Stimulated activated effector memory CD8-positive, alpha-beta T cell treated with anti-CD3 and anti-CD28 coated beads, Interleukin-12 subunit alpha, Interleukin-12 subunit beta, amount 100 ng/mL, for 72 hours (primary cell): ENCODE data around the gene RIMKLB.

ENCODE experiments used
- ATAC-seq: fragments of 150-1000 bp; cut with Tn5 transposase; 2 replicates; pipeline ENCODE4 v1.10.0; 2021
- DNase-seq, 2 donors: peaks; one replicate each; pipeline ENCODE4 v3.0.0; 2021 to 2022; ENCODE audit warnings: low spot score in 2 of 2
- H3K27ac Mint-ChIP-seq: one replicate; pipeline ENCODE4 v1.8.0; 2022; ENCODE audit warnings: mild to moderate bottlenecking, mixed read lengths
- H3K36me3 Mint-ChIP-seq: one replicate; pipeline ENCODE4 v1.8.0; 2022; ENCODE audit warnings: mild to moderate bottlenecking, mixed read lengths
- H3K4me1 Mint-ChIP-seq: one replicate; pipeline ENCODE4 v1.8.0; 2022; ENCODE audit warnings: mixed read lengths
- H3K4me3 Mint-ChIP-seq: one replicate; pipeline ENCODE4 v1.8.0; 2022; ENCODE audit warnings: mild to moderate bottlenecking, mixed read lengths
- H3K9me3 Mint-ChIP-seq: one replicate; pipeline ENCODE4 v1.8.0; 2022; ENCODE audit warnings: mixed read lengths

The RIMKLB gene, protein sequence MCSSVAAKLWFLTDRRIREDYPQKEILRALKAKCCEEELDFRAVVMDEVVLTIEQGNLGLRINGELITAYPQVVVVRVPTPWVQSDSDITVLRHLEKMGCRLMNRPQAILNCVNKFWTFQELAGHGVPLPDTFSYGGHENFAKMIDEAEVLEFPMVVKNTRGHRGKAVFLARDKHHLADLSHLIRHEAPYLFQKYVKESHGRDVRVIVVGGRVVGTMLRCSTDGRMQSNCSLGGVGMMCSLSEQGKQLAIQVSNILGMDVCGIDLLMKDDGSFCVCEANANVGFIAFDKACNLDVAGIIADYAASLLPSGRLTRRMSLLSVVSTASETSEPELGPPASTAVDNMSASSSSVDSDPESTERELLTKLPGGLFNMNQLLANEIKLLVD

DNA sequence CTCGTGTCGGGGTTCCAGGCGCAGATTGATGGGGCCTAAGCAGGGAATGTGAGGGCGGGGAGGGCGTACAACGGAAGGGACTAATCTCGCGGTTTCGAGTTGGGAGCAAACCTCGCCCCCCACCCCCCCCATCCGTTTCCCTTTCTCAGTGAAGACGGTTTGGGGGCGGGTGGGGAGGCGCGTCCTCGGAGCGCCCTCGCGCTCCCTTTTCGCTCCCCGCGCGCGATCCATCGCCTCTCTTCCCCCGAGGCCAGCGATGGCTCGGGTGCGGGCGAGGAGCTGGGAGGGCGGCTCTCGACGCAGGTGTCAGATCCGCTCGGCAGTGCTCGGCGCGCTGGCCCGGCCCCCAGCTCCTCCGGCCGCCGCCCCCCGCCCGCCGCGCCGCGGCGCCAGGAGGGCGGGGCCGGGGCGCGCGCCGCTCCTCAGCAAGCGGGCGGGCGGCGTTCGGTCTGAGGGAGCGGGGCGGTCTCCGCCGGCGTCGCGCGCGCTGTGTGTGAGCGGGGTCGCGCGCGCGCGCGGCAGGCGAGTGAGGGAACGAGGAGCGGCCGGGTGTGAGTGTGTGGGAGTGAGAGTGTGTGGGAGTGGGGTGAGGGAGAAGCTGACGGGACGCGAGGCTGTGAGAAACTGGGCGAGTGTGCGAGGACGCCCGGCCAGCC, at the start of gene RIMKLB:
TSS of gene RIMKLB (plus strand) at position 516 of the 656 bp plus-strand sequence. CDS start 15,876 bp downstream, outside the sequence.
- Mint-ChIP-seq H3K27ac (peak within 1 kb of the TSS; percentile 29), H3K4me1 (peaks cover 19% of the 10 kb centered on the region), H3K4me3 (peak within 1 kb of the TSS; percentile 81), H3K36me3 (peaks cover 6% of the 10 kb centered on the region), H3K9me3 (no peaks in the 10 kb centered on the region)
- peak; percentile 93 for ATAC-seq
- peak; percentile 48 to 75 for DNase-seq

GRCh38 chr12:8648576-8649205, 49.1 kb upstream of the RIMKLB start:
- H3K9me3 Mint-ChIP-seq = no peaks in the 10 kb centered on the region
- peak; percentile 59 to 91 for DNase-seq
- H3K4me1 Mint-ChIP-seq = peaks cover 52% of the 10 kb centered on the region
- H3K36me3 Mint-ChIP-seq = peaks cover 10% of the 10 kb centered on the region
- no peak overlapping the region for H3K27ac Mint-ChIP-seq
- H3K4me3 Mint-ChIP-seq = no peak overlapping the region
- peak; percentile 97 for ATAC-seq

GRCh38 chr12:8655421-8655820, 42.4 kb upstream of the RIMKLB start:
- H3K27ac Mint-ChIP-seq = no peak overlapping the region
- ATAC-seq (no peak), DNase-seq (no peak)
- H3K36me3 Mint-ChIP-seq = no peaks in the 10 kb centered on the region
- H3K4me1 Mint-ChIP-seq = no peaks in the 10 kb centered on the region
- no peak overlapping the region for H3K4me3 Mint-ChIP-seq
- no peaks in the 10 kb centered on the region for H3K9me3 Mint-ChIP-seq

DNA sequence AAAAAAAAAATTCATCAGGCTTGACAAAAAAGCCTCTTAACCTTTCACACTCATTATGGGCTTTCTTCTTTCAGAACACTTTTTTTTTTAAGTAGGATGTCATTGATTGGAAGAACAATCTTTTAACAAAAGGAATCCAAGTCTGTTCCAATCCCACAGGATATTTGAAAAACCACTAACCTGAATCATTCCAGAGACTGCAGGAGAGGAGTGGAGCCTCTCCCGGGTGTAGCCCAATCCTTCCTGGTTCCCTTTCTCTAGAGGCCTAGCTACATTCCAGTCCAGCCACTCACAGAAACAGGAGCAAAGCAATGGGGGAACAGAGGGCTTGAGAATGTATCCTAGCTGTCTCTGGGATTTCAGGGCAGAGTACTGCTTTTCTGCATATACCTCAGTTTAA, 39.4 kb upstream of the RIMKLB start:
- H3K27ac Mint-ChIP-seq = no peak overlapping the region
- H3K9me3 Mint-ChIP-seq = no peaks in the 10 kb centered on the region
- ATAC-seq = no peak
- no peak for DNase-seq
- H3K4me3 Mint-ChIP-seq = no peak overlapping the region
- no peaks in the 10 kb centered on the region for H3K4me1 Mint-ChIP-seq
- H3K36me3 Mint-ChIP-seq = no peaks in the 10 kb centered on the region

DNA sequence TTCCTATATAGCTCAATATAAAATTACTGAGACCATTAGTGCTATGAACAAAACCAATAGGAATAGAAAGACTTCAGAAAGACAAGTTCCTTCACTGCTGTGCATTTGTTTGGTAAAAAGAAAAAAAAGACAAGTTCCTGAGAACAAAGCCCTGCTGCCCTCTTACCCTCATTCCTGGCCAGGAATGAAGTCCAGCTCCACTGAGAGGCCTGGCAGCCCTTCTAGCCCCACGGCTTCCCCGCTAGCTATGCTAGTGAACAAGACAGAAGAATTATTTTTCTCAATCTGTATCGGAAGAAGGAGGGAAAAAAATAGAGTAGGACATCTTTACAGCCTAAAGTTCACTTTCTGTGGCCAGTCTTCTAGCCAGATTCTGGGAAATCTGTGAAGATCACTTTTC, 36.8 kb upstream of the RIMKLB start:
- H3K4me1 Mint-ChIP-seq = no peaks in the 10 kb centered on the region
- H3K4me3 Mint-ChIP-seq = no peak overlapping the region
- DNase-seq (no peak), ATAC-seq (no peak)
- no peaks in the 10 kb centered on the region for H3K9me3 Mint-ChIP-seq
- no peaks in the 10 kb centered on the region for H3K36me3 Mint-ChIP-seq
- no peak overlapping the region for H3K27ac Mint-ChIP-seq

DNA sequence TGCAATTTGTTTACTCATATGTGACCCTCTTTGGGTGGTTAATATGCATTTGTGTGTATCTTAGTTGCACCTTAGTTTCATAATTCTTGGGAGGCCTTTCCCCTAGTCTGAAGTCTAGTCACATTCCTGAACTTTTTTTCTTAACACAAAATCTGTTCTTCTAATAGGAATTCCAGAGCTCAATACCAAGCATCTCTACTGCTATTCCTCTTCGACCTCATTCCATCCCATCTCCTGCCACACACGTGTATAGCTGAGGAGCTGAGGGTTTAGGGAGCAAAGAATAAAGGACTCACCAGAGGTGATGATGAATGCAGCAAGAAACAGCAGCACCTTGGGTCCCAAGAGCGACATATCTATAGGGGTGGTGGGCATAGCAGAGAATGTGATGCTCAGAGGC, 36.0 kb upstream of the RIMKLB start:
- ATAC-seq (no peak), DNase-seq (no peak)
- no peaks in the 10 kb centered on the region for H3K36me3 Mint-ChIP-seq
- no peak overlapping the region for H3K27ac Mint-ChIP-seq
- H3K9me3 Mint-ChIP-seq = no peaks in the 10 kb centered on the region
- H3K4me1 Mint-ChIP-seq = no peaks in the 10 kb centered on the region
- H3K4me3 Mint-ChIP-seq = no peak overlapping the region

DNA sequence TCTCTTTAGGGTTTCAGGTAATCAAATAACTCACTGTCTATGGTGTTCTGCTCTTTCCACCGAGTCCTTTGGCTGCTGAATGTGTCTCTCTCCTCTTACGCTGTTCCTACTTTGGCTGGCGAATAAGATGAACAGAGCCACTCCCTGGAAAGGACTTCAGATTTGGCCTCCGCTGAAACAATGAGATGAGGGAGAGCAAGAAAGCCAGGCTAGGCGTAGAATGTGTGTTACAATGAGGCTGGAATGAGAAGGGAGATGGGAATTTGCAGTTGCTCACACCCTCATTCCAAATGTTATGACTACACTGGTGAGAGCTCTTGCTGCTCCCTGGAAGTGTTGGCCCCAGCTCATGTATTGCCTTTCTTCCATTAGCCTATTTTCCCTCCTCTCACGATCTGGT, 35.2 kb upstream of the RIMKLB start, which contains the start of gene MFAP5:
TSS of gene MFAP5 (minus strand) at position 234 of the 400 bp plus-strand sequence. CDS start 722 bp downstream, outside the sequence.
- no peak within 1 kb of the TSS for H3K4me3 Mint-ChIP-seq
- no peaks in the 10 kb centered on the region for H3K4me1 Mint-ChIP-seq
- DNase-seq (no peak), ATAC-seq (no peak)
- H3K9me3 Mint-ChIP-seq = no peaks in the 10 kb centered on the region
- no peaks in the 10 kb centered on the region for H3K36me3 Mint-ChIP-seq
- no peak within 1 kb of the TSS for H3K27ac Mint-ChIP-seq

DNA sequence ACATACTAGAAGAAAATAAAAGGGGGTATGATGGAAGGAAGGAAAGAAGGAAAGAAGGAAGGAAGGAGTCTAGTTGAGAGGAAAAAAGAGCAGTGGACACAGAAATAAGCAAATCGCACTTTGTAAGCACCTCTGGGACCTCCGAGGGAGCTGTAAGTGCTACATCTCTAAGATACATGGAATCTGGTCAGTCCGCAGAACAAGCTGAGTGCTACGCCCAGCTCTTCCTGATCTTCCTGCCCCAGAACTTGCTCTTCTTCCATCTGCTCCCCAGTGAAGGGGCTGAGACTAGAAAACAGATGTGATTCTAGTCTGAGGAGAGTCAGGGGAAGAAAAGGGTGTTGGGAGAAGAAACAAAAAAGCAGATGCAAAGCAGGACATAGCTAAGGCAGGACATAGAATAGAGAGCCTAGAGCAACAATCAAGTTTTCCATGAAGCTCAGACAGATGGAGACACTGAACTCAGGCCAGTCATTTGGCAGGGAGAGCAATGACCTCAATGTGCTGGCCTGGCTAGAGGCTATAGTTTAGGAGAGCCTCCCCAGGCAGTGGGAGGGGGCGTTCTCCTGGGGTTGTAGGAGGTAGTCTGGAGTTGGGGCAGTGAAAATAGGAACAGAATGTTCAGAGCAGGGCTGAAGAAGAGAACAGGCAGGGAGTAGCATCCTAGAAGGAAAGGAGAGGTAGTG, 33.4 kb upstream of the RIMKLB start:
- no peak for DNase-seq
- no peak for ATAC-seq
- no peak overlapping the region for H3K27ac Mint-ChIP-seq
- H3K4me3 Mint-ChIP-seq = no peak overlapping the region
- no peaks in the 10 kb centered on the region for H3K36me3 Mint-ChIP-seq
- no peaks in the 10 kb centered on the region for H3K4me1 Mint-ChIP-seq
- no peaks in the 10 kb centered on the region for H3K9me3 Mint-ChIP-seq

DNA sequence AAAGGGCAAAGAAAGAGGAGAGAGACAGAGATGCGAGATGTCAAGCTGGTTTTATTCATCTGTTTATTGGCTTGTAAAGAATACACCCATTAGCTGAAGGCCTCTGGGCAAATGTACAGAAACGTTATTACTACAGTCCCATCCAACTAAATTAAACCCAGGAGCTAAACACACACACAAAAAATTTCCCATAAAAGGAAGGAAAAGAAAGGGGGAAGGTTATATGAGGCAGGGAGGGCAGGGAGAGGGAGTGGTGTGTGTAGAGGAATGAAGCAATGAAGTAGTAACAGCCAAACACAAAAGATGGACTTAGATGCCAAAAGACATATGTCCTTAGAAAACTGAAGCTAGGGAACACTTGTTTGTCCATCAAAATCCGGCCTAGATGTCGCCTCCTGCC, 32.0 kb upstream of the RIMKLB start:
- no peak for DNase-seq
- no peaks in the 10 kb centered on the region for H3K36me3 Mint-ChIP-seq

GRCh38 chr12:8667270-8667669, 30.5 kb upstream of the RIMKLB start:
- no peak for DNase-seq
- H3K4me3 Mint-ChIP-seq = no peak overlapping the region
- no peaks in the 10 kb centered on the region for H3K36me3 Mint-ChIP-seq

More for the DNA sequence above, 32.0 kb upstream of the RIMKLB start:
- Mint-ChIP-seq H3K4me3 (no peak overlapping the region), H3K4me1 (no peaks in the 10 kb centered on the region), H3K27ac (no peak overlapping the region), H3K9me3 (no peaks in the 10 kb centered on the region)
- no peak for ATAC-seq

DNA sequence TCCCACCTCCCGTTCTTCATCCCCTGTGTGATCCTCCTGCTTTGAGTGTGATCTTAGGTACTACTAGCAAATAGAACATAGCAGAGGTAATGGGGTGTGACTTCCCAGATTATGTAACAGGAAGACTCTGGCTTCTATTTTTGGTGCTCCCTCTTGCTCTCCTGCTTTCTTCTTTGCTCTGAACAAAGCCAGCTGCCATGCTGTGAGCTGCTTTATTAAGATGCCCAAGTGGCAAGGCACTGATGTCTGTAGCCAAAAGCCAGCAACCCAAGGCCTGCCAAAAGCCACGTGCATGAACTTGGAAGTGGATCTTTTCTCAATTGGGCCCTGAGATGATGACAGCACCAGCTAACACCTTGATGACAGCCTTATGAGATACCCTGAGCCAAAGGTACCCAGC, 29.4 kb upstream of the RIMKLB start:
- Mint-ChIP-seq H3K4me3 (no peak overlapping the region), H3K9me3 (no peaks in the 10 kb centered on the region), H3K36me3 (no peaks in the 10 kb centered on the region), H3K4me1 (no peaks in the 10 kb centered on the region), H3K27ac (no peak overlapping the region)
- ATAC-seq (no peak), DNase-seq (no peak)

More at GRCh38 chr12:8667270-8667669, 30.5 kb upstream of the RIMKLB start:
- Mint-ChIP-seq H3K9me3 (no peaks in the 10 kb centered on the region), H3K27ac (no peak overlapping the region), H3K4me1 (no peaks in the 10 kb centered on the region)
- ATAC-seq = no peak

DNA sequence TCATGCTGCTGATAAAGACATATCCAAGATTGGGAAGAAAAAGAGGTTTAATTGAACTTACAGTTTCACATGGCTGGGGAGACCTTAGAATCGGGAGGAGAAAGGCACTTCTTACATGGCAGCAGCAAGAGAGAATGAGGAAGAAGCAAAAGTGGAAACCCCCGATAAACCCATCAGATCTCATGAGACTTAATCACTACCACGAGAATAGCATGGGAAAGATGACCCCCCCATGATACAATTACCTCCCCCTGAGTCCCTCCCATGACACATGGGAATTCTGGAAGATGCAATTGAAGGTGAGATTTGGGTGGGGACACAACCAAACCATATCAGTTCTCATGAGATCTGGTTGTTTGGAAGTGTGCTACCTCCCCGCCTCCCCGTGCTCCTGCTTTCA, 25.4 kb upstream of the RIMKLB start:
- H3K36me3 Mint-ChIP-seq = no peaks in the 10 kb centered on the region
- no peak overlapping the region for H3K27ac Mint-ChIP-seq
- DNase-seq (no peak), ATAC-seq (no peak)
- H3K4me3 Mint-ChIP-seq = no peak overlapping the region
- no peaks in the 10 kb centered on the region for H3K4me1 Mint-ChIP-seq
- no peaks in the 10 kb centered on the region for H3K9me3 Mint-ChIP-seq

DNA sequence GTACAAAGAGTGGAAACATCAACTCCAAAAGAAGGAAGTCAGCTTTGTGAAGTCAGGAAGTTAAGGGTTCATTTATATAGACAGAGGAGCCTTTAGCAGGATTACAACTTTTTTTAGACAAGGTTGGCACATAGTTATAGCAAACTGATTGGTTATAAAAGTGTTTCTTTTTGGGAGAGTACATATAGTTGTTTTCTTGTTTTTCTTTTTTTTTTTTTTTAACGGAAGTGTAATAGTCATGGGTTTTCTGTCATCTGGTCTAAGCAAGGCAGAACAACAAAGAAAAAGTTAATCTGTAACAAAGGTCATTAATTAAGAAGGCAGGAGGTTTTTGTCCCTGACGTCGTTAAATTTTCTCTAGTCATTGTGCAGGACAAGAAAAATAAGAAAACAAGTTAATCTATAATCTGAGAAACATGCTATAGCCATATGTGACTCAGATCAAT, 22.2 kb upstream of the RIMKLB start:
- Mint-ChIP-seq H3K36me3 (no peaks in the 10 kb centered on the region), H3K4me1 (no peaks in the 10 kb centered on the region), H3K27ac (no peak overlapping the region), H3K4me3 (no peak overlapping the region), H3K9me3 (no peaks in the 10 kb centered on the region)
- ATAC-seq (no peak), DNase-seq (no peak)

DNA sequence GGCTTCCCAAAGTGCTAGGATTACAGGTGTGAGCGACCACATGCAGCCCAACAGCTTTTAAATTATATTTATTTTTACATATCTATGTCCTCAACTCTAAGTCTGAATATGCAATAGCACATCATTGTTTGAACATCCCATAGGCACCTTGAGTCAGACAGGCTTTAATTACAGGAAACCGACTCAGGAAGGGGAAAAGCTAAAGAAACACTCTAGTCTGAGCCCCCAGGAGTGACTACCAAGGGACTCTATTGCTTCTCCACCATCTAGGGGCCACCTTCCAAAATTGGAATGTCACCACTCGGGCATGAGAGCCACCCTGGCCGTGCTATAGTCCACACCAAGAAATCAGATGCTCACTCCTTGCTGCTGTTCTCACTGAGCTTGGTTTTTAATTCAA, 21.1 kb upstream of the RIMKLB start:
- Mint-ChIP-seq H3K4me3 (no peak overlapping the region), H3K4me1 (no peaks in the 10 kb centered on the region), H3K36me3 (no peaks in the 10 kb centered on the region), H3K27ac (no peak overlapping the region), H3K9me3 (no peaks in the 10 kb centered on the region)
- DNase-seq (no peak), ATAC-seq (no peak)

- DNase-seq (no peak), ATAC-seq (no peak)
- no peak overlapping the region for H3K27ac Mint-ChIP-seq
- no peaks in the 10 kb centered on the region for H3K9me3 Mint-ChIP-seq
- H3K36me3 Mint-ChIP-seq = no peaks in the 10 kb centered on the region
- H3K4me3 Mint-ChIP-seq = no peak overlapping the region
- H3K4me1 Mint-ChIP-seq = no peaks in the 10 kb centered on the region
These were observed 20.4 kb upstream of the RIMKLB start for GRCh38 chr12:8677362-8677761.
